Transverse colon (tissue), 3 donors: ENCODE measurements around the gene NUCKS1.

Experiments used
- CTCF ChIP-seq, 5 experiments: fragments of 200-600 bp in 3 of 5; fragments of 450-650 bp in 2 of 5; sonication (generic) in 3 of 5; IDR thresholded peaks; 1 replicate in 2 of 5; 2 replicates in 3 of 5; pipeline ENCODE4 v1.5.1; 2016 to 2017; ENCODE audit warnings: antibody characterized with exemption in 5 of 5, inconsistent platforms in 3 of 5, mild to moderate bottlenecking in 2 of 5, moderate library complexity in 1 of 5
- EP300 ChIP-seq: sonication (generic); formaldehyde crosslinking; IDR thresholded peaks from one replicate; pipeline ENCODE4 v1.6.1; 2017; ENCODE audit warnings: antibody characterized with exemption, low read depth
- POLR2A ChIP-seq: fragments of 450-650 bp; IDR thresholded peaks from one replicate; pipeline ENCODE4 v1.6.1; 2016; ENCODE audit warnings: antibody characterized with exemption, mild to moderate bottlenecking, moderate library complexity

GRCh38 chr1:205687242-205687641 is 62.7 kb downstream of the NUCKS1 start:
- TF ChIP-seq CTCF (IDR thresholded peaks at IDR 0.05) (no peak), POLR2A (no peak), EP300 (no peak)
